ENCODE data around the gene OR13C9. TPM values are rescaled to one million over a fixed set of nuclear protein-coding genes. Genes with fewer than 3 reads are reported as not detected.

OR13C9 gene
- total RNA-seq, 2 donors from 2014 or later = not detected

DNA sequence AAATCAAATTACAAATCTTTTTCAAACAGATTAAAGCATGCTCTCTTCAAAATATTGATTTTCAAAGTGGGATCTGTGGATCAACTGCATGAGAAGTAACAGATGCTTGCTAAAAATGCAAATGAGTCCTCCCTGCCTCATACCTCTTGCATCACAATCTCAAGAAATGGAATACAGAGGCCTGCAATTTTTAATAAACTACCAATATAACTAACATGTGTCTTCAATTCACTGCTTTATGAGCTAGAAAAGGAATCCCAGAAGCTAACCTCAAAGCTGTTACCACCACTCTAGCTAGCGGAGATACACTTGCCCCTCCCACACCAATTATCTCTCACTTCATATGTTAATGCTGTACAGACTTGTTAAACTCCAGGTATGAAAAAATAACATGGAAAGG, 28.4 kb downstream of the OR13C9 start:
- H3K4me1 ChIP-seq = no peaks in the 10 kb centered on the region
- H3K4me3 ChIP-seq = no peak overlapping the region
- no peak for DNase-seq (ENCODE audit: low spot score)
- H3K27ac ChIP-seq = no peak overlapping the region
- no peaks in the 10 kb centered on the region for H3K27me3 ChIP-seq
- no peaks in the 10 kb centered on the region for H3K9me3 ChIP-seq
- TF ChIP-seq, protein P1, sequence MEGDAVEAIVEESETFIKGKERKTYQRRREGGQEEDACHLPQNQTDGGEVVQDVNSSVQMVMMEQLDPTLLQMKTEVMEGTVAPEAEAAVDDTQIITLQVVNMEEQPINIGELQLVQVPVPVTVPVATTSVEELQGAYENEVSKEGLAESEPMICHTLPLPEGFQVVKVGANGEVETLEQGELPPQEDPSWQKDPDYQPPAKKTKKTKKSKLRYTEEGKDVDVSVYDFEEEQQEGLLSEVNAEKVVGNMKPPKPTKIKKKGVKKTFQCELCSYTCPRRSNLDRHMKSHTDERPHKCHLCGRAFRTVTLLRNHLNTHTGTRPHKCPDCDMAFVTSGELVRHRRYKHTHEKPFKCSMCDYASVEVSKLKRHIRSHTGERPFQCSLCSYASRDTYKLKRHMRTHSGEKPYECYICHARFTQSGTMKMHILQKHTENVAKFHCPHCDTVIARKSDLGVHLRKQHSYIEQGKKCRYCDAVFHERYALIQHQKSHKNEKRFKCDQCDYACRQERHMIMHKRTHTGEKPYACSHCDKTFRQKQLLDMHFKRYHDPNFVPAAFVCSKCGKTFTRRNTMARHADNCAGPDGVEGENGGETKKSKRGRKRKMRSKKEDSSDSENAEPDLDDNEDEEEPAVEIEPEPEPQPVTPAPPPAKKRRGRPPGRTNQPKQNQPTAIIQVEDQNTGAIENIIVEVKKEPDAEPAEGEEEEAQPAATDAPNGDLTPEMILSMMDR (IDR thresholded peaks at IDR 0.05) = no peak
- no peaks in the 10 kb centered on the region for H3K36me3 ChIP-seq

DNA sequence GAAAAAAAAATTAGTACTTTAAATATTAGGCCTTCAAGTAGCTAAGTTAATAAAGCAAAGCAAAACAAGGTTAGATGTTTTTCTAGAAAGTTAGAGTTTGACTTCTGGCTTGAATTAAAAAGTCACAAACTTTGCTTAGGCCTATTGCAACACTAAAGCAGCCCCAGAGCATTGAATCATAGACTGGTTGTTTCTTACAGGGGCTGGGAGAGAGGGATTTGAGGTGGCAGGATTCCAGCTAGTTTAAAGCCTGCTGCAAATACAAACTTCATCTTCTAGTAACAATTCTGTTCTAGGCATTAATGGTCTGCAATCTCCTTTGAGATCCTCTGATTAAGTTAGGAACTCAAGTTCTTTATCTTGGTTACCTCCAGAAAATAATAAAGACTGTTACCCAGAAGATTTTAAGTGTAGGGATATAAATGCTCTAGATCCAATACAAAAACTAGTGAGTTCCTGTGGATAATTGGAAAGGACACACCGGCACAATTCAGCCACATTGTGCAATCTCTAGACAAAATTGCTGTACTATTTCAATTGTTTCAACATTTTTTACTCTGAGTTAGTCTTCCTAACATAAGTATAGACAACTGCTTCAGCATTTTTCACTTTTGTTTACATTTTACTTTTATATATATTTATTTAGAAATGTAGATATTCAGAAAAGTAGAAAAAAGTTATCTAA, 31.4 kb downstream of the OR13C9 start:
- no peaks in the 10 kb centered on the region for H3K36me3 ChIP-seq
- no peaks in the 10 kb centered on the region for H3K27me3 ChIP-seq
- no peak overlapping the region for H3K27ac ChIP-seq
- no peak for DNase-seq (ENCODE audit: low spot score)
- no peaks in the 10 kb centered on the region for H3K9me3 ChIP-seq
- TF ChIP-seq, protein P1 (IDR thresholded peaks at IDR 0.05) = no peak
- no peak overlapping the region for H3K4me3 ChIP-seq
- no peaks in the 10 kb centered on the region for H3K4me1 ChIP-seq

DNA sequence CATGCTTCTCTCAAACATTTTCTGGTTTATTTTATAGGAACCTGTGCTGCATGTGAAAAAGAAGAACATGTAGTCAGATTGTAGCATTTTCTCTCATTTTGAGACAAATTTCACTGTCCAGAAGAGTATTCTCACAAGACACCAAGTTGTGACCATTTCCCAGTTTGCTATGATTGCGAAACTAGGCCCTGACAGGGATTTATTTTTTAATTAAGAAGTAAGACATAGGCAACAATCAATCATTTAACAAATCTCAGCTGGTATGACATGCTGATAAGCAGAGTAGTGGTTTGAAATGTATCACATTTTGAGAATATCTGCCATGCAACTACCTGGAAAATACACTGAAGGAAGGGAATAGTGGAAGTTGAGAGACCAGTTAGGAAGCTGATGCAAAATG, 37.4 kb downstream of the OR13C9 start:
- TF ChIP-seq, protein P1 (IDR thresholded peaks at IDR 0.05) = no peak

DNA sequence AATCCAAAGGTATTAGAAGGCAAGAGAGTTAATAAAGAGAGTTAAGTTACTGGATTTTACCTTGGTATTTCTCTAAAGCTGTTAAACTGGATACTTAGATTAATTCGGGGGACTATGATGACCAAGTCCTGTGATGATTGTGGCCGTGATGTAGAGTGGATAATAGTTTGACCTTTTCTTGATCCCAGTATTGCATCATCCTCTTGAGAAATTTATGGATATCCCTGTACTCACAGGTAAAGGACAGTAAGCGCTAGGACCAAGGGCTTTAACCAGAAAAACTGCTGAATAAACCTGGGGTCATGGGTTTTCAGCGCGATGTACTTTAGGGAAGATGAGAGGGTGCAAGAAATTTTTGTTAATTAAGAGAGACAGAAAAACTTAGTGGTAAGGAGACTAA, 40.7 kb downstream of the OR13C9 start:
- TF ChIP-seq, protein P1 (IDR thresholded peaks at IDR 0.05) = no peak
- peaks cover 0 to 10% of the 10 kb centered on the region in 2 donors for H3K9me3 ChIP-seq

More for the DNA sequence above, 37.4 kb downstream of the OR13C9 start:
- Histone ChIP-seq H3K27me3 (no peaks in the 10 kb centered on the region), H3K36me3 (no peaks in the 10 kb centered on the region), H3K4me3 (no peak overlapping the region), H3K9me3 (no peaks in the 10 kb centered on the region), H3K4me1 (no peaks in the 10 kb centered on the region), H3K27ac (no peak overlapping the region)
- DNase-seq (ENCODE audit: low spot score) = no peak

DNA sequence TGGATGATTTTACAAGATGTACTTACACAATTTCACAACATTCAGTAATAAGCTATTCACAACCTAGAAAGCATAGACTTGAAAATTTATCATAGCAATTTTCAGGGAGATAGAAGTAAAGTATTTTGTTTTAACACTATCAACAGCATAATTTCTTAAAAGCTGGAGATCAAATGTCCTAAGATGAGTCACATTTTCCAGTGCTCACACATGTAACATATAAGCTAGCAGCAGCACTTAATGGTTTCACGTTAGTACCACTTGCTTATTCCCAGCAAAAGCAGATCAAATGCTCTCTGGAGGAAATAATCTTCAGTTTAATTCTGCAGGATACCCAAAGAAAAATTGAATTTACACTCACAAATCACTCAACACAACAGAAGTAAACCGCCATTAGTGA, 42.5 kb downstream of the OR13C9 start:
- Histone ChIP-seq H3K9me3 (peaks cover 0 to 11% of the 10 kb centered on the region in 2 donors), H3K4me3 (no peak overlapping the region), H3K4me1 (no peaks in the 10 kb centered on the region), H3K27ac (no peak overlapping the region), H3K27me3 (no peaks in the 10 kb centered on the region), H3K36me3 (no peaks in the 10 kb centered on the region)
- no peak for DNase-seq (ENCODE audit: low spot score)
- TF ChIP-seq, protein P1 (IDR thresholded peaks at IDR 0.05) = no peak

More for the DNA sequence above, 40.7 kb downstream of the OR13C9 start:
- Histone ChIP-seq H3K36me3 (no peaks in the 10 kb centered on the region), H3K4me1 (no peaks in the 10 kb centered on the region), H3K4me3 (no peak overlapping the region), H3K27ac (no peak overlapping the region), H3K27me3 (no peaks in the 10 kb centered on the region)
- no peak for DNase-seq (ENCODE audit: low spot score)

DNA sequence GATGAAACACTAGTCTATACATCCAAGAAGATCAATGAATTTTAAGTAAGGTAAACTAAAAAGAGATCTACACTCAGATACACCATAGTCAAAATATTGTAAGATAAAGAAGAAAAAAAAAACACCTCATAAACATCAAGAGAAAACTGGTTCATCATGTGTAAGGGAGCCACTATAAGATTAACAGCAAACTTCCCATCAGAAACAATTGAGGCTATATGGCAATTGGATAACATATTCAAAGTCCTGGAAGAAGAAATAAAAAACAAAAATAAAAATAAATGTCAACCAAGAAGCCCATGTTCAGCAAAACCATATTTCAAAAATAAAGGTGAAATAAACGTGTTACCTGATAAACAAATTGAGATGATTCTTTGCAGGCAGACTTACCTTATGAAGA, 45.4 kb downstream of the OR13C9 start:
- TF ChIP-seq, protein P1 (IDR thresholded peaks at IDR 0.05) = no peak
- Histone ChIP-seq H3K4me1 (no peaks in the 10 kb centered on the region), H3K27ac (no peak overlapping the region), H3K36me3 (no peaks in the 10 kb centered on the region), H3K4me3 (no peak overlapping the region), H3K27me3 (no peaks in the 10 kb centered on the region), H3K9me3 (peaks cover 0 to 11% of the 10 kb centered on the region in 2 donors)
- DNase-seq (ENCODE audit: low spot score) = no peak

Measured in right atrium auricular region (tissue), 2 donors.